CD4-positive, alpha-beta T cell treated with Interleukin-10 for 1 hour (primary cell): ENCODE measurements around the gene APBA2.

Experiments
- DNase-seq: peaks from one replicate; pipeline ENCODE4 v3.0.0-alpha.2; 2020

Gene APBA2

GRCh38 chr15:29110733-29111132 lies 225.0 kb downstream of the APBA2 start:
- no peak for DNase-seq

- DNase-seq = no peak
These were observed 226.0 kb downstream of the APBA2 start for GRCh38 chr15:29111705-29112281.

DNA sequence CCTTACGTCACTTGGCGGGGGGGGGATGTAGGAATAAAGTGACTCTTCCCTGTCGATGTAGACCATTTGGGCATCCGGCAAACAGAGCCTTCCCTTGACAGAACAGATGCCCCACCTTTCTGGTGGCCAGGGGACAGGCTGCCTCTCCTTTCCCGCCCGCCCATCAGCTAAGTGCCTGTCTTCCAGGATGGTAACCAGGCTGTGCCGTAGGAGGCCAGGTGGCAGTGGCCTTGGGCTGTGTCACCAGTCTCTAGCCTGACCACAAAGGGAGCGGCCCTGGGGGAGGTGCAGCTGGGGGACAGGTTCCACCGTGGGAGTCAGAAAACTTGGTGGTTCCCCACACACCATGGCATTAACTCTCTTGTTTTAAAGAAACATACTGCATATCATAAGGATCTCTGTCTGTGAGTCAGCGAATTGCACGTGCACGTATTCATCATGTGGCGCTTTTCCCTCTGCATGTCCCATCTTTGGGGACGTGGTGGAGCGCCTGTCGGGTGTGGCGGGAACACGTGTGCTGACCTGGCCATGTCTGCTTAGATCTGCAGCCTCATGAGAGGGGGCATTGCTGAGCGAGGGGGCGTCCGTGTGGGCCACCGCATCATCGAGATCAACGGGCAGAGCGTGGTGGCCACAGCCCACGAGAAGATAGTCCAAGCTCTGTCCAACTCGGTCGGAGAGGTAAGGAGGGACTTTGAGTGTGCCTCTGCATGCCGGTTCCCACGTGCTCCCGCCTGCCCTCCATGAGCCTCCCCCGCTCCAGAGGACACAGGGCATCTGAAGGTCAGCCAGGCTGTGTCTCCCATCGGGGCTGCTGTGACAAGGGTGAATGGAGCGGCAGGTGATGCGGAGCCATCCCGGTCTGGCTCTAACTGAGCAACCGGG lies 227.8 kb downstream of the APBA2 start:
- no peak for DNase-seq

DNA sequence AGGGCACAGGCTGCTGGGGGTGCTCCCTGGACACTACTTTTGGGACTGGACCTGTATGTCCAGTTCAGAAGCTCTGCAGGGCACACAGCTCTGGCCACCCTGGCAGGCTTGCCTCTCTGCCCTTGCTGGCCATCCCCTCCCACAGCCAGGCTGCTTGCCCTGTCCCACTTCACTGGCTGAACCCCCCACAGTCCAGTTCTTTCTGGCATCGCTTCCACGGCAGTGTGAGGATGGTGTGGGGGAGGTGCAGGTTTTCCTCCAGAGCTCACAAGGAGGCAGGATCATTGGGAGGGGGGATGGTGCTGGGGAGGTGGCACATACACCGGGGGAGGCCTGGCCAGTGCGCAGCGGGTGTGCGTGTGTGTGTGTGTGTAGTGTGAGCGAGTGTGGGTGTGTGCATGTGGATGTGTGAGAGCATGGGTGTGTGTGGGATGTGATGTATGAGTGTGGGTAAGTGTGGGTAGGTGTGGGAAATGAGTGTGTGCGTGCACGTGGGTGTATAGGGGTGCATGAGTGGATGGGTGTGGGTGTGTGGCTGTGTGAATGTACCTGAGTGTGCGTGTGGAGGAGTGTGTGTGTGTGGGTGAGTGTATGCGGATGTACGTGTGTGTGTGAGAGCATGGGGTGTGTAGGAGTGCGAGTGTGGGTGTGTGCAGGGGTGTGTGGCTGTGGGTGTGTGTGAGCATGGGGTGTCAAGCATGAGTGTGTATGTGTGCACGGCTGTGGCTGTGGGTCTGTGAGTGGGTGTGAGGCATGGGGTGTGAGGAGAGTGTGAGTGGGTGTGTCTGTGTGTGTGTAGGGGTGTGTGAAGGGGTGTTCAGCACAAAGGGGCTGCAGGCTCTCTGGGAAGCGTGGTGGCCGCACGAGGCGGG lies 228.7 kb downstream of the APBA2 start:
- DNase-seq = no peak

DNA sequence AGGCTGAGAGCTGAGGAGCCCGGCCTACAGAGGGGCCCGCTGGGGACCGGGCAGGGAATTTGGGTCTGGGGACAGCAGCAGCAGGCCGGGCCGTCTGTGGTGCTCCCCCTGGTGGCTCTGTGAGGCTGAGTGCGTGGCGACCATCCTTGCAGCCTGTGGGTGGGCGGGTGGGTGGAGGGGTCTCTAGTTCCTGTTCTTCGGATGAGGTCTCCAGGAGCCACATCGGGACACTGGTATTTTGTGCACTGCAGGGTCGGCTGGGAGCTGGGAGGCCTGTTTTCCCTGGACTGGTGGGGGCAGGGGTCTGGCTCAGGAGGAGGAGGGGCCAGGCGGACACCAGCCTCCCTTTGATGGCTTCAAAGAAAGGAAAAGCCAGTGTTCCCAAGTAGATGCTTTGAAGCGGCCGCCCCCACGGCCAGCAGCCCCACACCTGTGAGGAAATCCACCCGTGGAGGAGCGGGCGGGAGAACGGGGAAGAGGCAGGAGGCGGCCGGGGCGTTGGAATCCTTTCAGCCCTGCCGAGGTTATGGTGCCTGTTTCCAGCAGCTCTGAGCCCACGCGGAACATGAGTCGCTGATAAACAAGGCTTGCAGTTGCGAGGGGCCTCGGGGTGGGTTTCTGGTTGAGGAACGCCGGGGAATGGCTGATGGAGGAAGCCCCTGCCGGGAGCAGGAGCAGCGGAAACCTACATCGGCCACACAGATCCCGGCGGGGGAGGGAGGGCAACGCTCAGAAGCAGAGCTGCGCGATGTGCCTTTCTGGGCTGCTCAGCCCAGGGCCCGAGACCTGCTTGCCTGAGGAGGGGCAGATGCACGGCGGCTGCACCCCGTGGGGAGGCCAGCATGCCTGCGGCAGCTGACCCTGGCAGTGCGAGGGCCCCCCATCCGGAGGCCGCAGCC lies 229.6 kb downstream of the APBA2 start:
- DNase-seq = no peak

GRCh38 chr15:29116970-29117700 lies 231.4 kb downstream of the APBA2 start:
- DNase-seq = no peak

- DNase-seq = no peak
These were observed 232.0 kb downstream of the APBA2 start for GRCh38 chr15:29117778-29118177.

- no peak for DNase-seq
These were observed 234.1 kb downstream of the APBA2 start for GRCh38 chr15:29119847-29120246.

DNA sequence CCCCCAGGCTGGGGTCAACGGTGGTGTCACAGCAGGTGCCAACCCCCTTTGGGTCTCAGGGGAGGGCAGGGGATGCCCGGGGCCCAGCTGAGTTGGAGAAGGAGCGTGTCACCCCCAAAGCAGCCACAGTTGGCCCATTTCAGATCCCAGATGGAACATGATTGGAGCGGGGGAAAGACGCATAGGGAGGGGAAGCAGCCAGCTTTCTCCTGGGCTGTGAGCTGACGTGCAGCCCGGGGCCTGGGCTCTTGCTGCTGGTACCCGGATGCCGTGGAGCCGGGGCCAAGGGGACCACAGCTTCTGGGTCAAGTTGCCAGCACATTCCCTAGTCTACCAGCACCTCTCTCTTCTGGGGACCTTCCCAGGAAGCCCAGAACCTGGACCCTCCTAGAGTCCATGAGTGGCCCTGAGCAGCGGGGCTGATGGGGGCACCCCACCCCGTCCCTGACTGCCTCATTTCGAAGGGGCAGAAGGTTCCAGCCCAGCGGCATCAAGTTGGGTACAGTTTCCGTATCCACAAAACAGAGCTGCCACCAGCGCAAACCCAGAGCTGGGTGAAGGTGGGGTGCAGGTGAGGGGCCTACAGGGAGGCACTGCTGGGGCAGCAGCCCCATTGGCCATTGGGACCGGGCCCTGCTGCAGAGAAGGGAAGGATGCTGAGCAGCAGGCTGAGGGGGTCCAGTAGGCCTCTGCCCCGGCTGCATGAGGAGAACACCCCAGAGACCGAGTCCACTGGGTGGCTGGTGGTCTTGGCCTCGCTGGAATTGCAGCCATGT lies 235.0 kb downstream of the APBA2 start:
- no peak for DNase-seq

GRCh38 chr15:29121369-29121656 lies 235.5 kb downstream of the APBA2 start:
- DNase-seq = no peak

DNA sequence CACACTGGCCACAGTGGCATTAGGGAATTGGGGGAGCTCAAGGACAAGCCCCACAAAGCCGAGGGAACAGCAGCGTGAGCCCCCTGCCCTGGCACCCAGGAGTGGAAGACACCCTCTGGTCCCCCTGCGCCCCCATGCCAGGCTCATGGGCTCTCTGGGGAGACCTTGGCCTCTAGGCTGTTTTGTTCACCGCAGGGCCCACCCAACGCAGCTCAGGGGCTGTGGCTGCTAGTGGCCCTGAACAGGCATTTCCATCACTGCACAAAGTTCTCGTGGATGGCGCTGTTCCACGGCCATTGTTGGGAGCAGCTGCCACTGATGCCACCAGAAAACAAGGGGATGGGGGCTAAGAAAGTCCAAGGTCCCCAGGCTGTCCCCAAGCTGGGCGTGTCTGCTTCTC lies 236.1 kb downstream of the APBA2 start:
- DNase-seq = no peak

GRCh38 chr15:29122506-29122905 lies 236.7 kb downstream of the APBA2 start:
- no peak for DNase-seq

GRCh38 chr15:29123171-29123570 lies 237.4 kb downstream of the APBA2 start:
- DNase-seq = no peak

DNA sequence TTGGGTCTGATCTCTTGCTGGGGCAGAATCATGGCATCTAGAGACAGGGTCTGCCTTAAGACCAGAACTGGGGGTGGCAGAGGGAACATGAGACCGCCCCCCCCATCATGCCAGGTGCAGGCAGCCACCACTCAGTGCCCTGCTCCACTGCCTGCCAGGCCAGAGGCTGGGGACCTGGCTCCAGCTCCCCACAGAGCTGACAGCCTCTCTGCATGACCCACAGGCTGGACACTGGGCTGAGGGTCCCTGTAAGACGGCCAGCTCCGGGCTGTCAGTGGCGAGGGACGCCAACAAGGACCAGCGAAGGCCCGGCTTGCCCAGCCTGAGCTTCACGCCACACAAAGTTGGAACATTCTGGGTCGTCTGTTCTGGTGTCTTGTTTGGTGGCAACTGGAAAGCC lies 238.2 kb downstream of the APBA2 start:
- DNase-seq = no peak

DNA sequence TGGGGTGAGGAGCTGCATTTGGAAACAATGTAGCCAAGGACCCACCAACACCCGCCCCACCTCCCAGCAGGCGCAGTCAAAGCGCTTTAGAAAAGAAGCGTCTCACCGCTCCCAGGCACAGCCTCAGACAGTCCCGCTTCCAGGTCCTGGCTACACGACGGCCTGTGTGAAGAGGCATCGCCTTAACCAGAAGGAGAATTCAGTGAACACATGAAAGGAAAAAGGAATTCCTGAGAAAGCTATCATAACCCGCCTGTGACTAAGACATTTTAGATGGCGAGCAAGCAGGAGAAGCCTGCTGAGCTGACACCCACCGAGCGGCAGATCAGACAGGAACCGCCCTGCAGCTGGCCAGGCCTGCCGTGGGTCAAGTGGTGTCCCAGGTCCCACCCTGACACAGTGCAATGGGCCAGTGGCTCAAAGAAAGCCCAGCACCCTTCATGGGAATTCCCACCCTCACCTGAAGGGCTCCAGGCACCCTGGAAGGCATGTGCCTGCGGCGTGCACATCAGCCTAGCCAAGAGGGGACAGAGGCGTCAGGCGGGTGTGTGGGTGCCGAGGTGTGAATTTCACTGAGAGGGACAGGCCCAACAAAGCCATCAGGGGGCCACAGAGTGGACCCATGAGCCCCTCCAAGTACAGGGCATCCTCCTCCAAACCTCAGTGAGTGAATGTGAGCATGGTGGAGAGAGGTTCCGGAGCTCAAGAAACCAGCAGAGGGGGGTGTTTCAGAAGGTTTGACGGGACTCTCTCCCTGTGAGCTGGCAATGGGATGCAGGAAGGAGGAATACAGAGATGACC lies 239.0 kb downstream of the APBA2 start:
- no peak for DNase-seq

DNA sequence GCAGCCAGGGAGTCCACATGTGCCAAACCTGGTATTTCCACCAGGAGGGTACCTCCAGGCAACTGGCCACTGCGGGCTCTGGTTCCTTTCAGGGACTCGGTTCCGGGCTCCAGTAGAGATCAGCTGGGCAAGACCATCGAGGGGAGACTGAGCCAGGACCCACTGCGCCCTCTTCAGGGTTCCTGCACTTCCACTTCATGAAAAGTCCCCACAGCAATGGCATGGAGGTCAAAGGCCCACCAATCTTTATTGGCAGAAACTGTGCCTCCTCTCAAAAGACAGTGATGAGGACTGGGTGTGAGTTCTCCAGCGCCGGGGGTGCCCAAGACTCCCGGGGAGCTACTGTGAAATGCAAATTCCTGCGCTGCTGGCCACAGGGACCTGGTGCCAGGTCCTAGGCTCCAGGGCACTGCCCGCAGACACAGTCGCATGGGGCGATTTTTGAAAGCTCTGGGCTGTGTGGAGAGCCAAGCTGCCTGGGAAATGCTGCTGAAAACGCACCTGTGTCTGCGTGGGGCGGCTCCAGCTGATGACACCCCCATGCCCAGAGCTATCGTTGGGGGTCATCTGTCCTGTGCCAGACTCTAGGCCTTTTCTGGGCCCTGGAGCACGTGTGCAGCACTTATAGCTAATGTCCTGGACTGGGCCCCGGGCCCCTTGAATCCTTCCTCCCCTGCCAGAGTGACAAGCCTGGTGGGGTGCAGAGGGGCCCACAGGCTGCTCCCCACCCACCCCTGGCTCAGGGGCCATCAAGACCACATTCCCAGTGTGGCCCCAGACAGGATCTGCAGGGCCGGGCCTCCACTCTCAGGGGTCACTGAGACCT lies 239.8 kb downstream of the APBA2 start:
- DNase-seq = no peak

DNA sequence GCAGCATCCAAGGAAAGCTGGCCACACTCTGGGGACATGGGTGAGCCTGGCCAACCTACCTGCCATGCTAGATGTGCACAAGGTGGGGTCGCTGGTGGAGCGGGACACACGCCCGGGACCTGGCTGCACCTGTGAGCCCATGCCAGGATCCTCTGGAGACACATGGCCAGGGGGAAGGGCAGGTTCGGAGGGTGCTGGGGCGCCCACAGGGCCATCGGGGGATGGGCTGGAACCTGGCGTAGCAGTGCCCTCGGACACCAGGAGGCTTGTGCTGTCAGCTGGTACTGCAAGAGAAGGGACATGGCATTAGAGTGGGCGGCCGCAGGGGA lies 240.4 kb downstream of the APBA2 start:
- no peak for DNase-seq

- no peak for DNase-seq
These were observed 241.2 kb downstream of the APBA2 start for GRCh38 chr15:29126821-29127461.
